K562 (cell line): Measurements from ENCODE around the gene NYAP1. TPM values are rescaled to one million over a fixed set of nuclear protein-coding genes. Genes with fewer than 3 reads are reported as not detected.
"Not testable (repeated sequence)": the region's sequence is repeated elsewhere in the genome, so short reads cannot be mapped to it uniquely, and the experiment has no call there.

Source experiments
- ATAC-seq: fragments of 200-7000 bp; cut with Tn5 transposase; 3 replicates; pipeline ENCODE4 v1.9.1; 2020; ENCODE audit warnings: moderate library complexity
- BruUV-seq: library from RNA; stranded (reverse); fragments of 400-500 nt; replicated peaks from 2 replicates; lab custom pipeline; 2021; lab: Mats Ljungman, UMichigan
- CTCF ChIA-PET: fragments of 300-600 bp; formaldehyde crosslinking; extraction: SDS; loops from one replicate; lab custom pipeline; 2021; ENCODE audit warnings: low intra/inter-chr PET ratio; lab: Yijun Ruan, JAX
- POLR2A ChIA-PET: fragments of 300-600, 350-650 bp; sonication (Branson Sonifier 250); formaldehyde crosslinking; extraction: SDS; loops from one replicate; lab custom pipeline; 2021; ENCODE audit warnings: antibody characterized with exemption, inconsistent platforms; lab: Yijun Ruan, JAX
- DNase-seq, 4 experiments: peaks; one replicate each; pipeline versions ENCODE4 v3.0.0 to v3.0.0-alpha.2; 2011 to 2018; ENCODE audit warnings: low spot score in 3 of 4, mixed read lengths in 3 of 4; ENCODE audit errors: extremely low read depth in 1 of 4
- FAIRE-seq: peaks from 2 replicates; lab custom pipeline; 2011; peaks lifted over from hg19 to GRCh38; lab: Jason Lieb, UNC
- H2AFZ ChIP-seq: 2 replicates; pipeline ENCODE4 v1.6.0; 2011; ENCODE audit warnings: low read depth, low read length, control low read depth, inconsistent platforms
- H3K27ac ChIP-seq: fragments of 200-600 bp; 3 replicates; pipeline ENCODE4 v1.8.0; 2011; ENCODE audit warnings: low read depth, mild to moderate bottlenecking, control low read depth, inconsistent platforms, low read length, moderate library complexity, mixed read lengths; ENCODE audit errors: extremely low read depth
- H3K27me3 ChIP-seq, 2 experiments: fragments of 300-600 bp in 1 of 2; 2 replicates in 1 of 2; 3 replicates in 1 of 2; pipeline versions ENCODE4 v1.6.0 to v1.8.0; 2011; ENCODE audit warnings: inconsistent platforms in 2 of 2, low read length in 2 of 2, mild to moderate bottlenecking in 1 of 2, mixed read lengths in 1 of 2, moderate library complexity in 1 of 2; ENCODE audit not compliant: control insufficient read depth in 2 of 2, insufficient read depth in 2 of 2
- H3K36me3 ChIP-seq: fragments of 300-600 bp; 3 replicates; pipeline ENCODE4 v1.8.0; 2011; ENCODE audit warnings: mild to moderate bottlenecking, low read length, inconsistent platforms; ENCODE audit not compliant: control insufficient read depth, insufficient read depth
- H3K4me1 ChIP-seq, 2 experiments: fragments of 200-600 bp in 1 of 2; replicated peaks in 1 of 2; 2 replicates in 1 of 2; 3 replicates in 1 of 2; pipeline versions ENCODE4 v1.5.1 to v1.8.0; 2011; ENCODE audit warnings: inconsistent platforms in 2 of 2, low read length in 2 of 2, mild to moderate bottlenecking in 1 of 2, mixed read lengths in 1 of 2, moderate library complexity in 1 of 2; ENCODE audit not compliant: control insufficient read depth in 2 of 2, insufficient read depth in 2 of 2
- H3K4me2 ChIP-seq: 2 replicates; pipeline ENCODE4 v1.6.1; 2011; ENCODE audit warnings: low read length, control low read depth, inconsistent platforms, mixed read lengths; ENCODE audit not compliant: insufficient read depth
- H3K4me3 ChIP-seq: fragments of 200-600 bp; sonication (generic), shearing (Covaris generic); 2 replicates; pipeline ENCODE4 v1.5.1; 2016; ENCODE audit warnings: control low read depth, inconsistent platforms
- H3K79me2 ChIP-seq: fragments of 200-600 bp; 3 replicates; pipeline ENCODE4 v1.8.0; 2011; ENCODE audit warnings: low read length, inconsistent platforms; ENCODE audit not compliant: control insufficient read depth, insufficient read depth
- H3K9ac ChIP-seq, 2 experiments: 2 replicates each; pipeline versions ENCODE4 v1.6.0 to v1.6.1; 2011; ENCODE audit warnings: low read depth in 2 of 2, low read length in 2 of 2, control low read depth in 1 of 2, inconsistent platforms in 1 of 2, mild to moderate bottlenecking in 1 of 2, mixed read lengths in 1 of 2; ENCODE audit not compliant: insufficient read depth in 1 of 2
- H3K9me1 ChIP-seq: one replicate; pipeline ENCODE4 v1.6.0; 2011; ENCODE audit warnings: inconsistent platforms, mild to moderate bottlenecking, low read length, moderate library complexity; ENCODE audit not compliant: control insufficient read depth, insufficient read depth
- H3K9me3 ChIP-seq: replicated peaks from 2 replicates; pipeline ENCODE4 v1.5.1; 2011; ENCODE audit warnings: low read depth, low read length, inconsistent platforms; ENCODE audit not compliant: control insufficient read depth, insufficient read depth
- H4K20me1 ChIP-seq: replicated peaks from 2 replicates; pipeline ENCODE4 v1.6.1; 2011; ENCODE audit warnings: low read length, inconsistent platforms, mixed read lengths; ENCODE audit not compliant: control insufficient read depth, insufficient read depth
- ARHGAP35 ChIP-seq: fragments of 450-650 bp; IDR thresholded peaks from 2 replicates; pipeline ENCODE4 v1.6.1; 2018; ENCODE audit not compliant: partially characterized antibody
- ARNT ChIP-seq, 2 experiments: fragments of 450-650 bp; IDR thresholded peaks; 2 replicates each; pipeline ENCODE4 v1.6.1; 2016; ENCODE audit warnings: mild to moderate bottlenecking in 1 of 2
- BCOR ChIP-seq: fragments of 450-650 bp; IDR thresholded peaks from 2 replicates; pipeline ENCODE4 v1.6.1; 2016
- C11orf30 ChIP-seq: fragments of 450-650 bp; IDR thresholded peaks from 2 replicates; pipeline ENCODE4 v1.6.1; 2016; ENCODE audit warnings: low read depth, mild to moderate bottlenecking
- CC2D1A ChIP-seq: fragments of 450-650 bp; IDR thresholded peaks from 2 replicates; pipeline ENCODE4 v1.6.1; 2017; ENCODE audit warnings: mild to moderate bottlenecking
- DPF2 ChIP-seq: fragments of 450-650 bp; IDR thresholded peaks from 2 replicates; pipeline ENCODE4 v1.6.1; 2016
- EGR1 ChIP-seq: fragments of 450-650 bp; conservative IDR thresholded peaks from 2 replicates; pipeline ENCODE4 v1.6.1; 2017; ENCODE audit warnings: mild to moderate bottlenecking
- HDAC1 ChIP-seq, 2 experiments: fragments of 450-650 bp; IDR thresholded peaks; 2 replicates each; pipeline ENCODE4 v1.6.1; 2016 to 2017; ENCODE audit warnings: inconsistent platforms in 1 of 2, mild to moderate bottlenecking in 1 of 2, moderate library complexity in 1 of 2
- HDAC2 ChIP-seq: fragments of 450-650 bp; IDR thresholded peaks from 2 replicates; pipeline ENCODE4 v1.6.1; 2016; ENCODE audit warnings: mild to moderate bottlenecking
- HLTF ChIP-seq: fragments of 450-650 bp; IDR thresholded peaks from 2 replicates; pipeline ENCODE4 v1.6.1; 2016
- LARP7 ChIP-seq: fragments of 450-650 bp; IDR thresholded peaks from 2 replicates; pipeline ENCODE4 v1.6.1; 2016
- MIER1 ChIP-seq: fragments of 450-650 bp; IDR thresholded peaks from 2 replicates; pipeline ENCODE4 v1.6.1; 2016; ENCODE audit warnings: antibody characterized with exemption, mild to moderate bottlenecking, low read depth
- MTA1 ChIP-seq: fragments of 450-650 bp; IDR thresholded peaks from 2 replicates; pipeline ENCODE4 v1.6.1; 2017; ENCODE audit warnings: borderline replicate concordance
- SMARCA4 ChIP-seq: fragments of 450-650 bp; IDR thresholded peaks from 2 replicates; pipeline ENCODE4 v1.6.1; 2016
- SMARCA5 ChIP-seq: fragments of 450-650 bp; IDR thresholded peaks from 2 replicates; pipeline ENCODE4 v1.6.1; 2016
- SMARCE1 ChIP-seq: fragments of 450-650 bp; IDR thresholded peaks from 2 replicates; pipeline ENCODE4 v1.7.1; 2016; ENCODE audit warnings: mild to moderate bottlenecking
- SRF ChIP-seq, 2 experiments: fragments of 250-450, 450-650 bp in 1 of 2; sonication (Bioruptor Pico) in 1 of 2; sonication (generic) in 1 of 2; formaldehyde crosslinking; IDR thresholded peaks; 2 replicates each; pipeline versions ENCODE4 v1.5.0 to v1.5.1; 2020 to 2022; ENCODE audit warnings: mild to moderate bottlenecking in 1 of 2, missing genetic modification reagents in 1 of 2
- ZBTB5 ChIP-seq: fragments of 450-650 bp; IDR thresholded peaks from 2 replicates; pipeline ENCODE4 v1.6.1; 2017; ENCODE audit warnings: antibody characterized with exemption
- ZNF316 ChIP-seq: fragments of 450-650 bp; IDR thresholded peaks from 2 replicates; pipeline ENCODE4 v1.6.1; 2016
- WGBS: fragments of 100-300 bp; shearing (Covaris generic); methylation state at CpG from one replicate; pipeline ENCODE4 v1.1.6; 2016; ENCODE audit warnings: low coverage, mixed read lengths; ENCODE audit not compliant: insufficient coverage; ENCODE audit errors: missing lambda C conversion rate; 5-methylcytosine and 5-hydroxymethylcytosine counted together
- in situ Hi-C: fragments of 300-500 bp; cut with MboI; formaldehyde crosslinking; loops from 4 replicates; pipeline ENCODE4 v1.15.0; 2018; ENCODE audit warnings: inconsistent platforms, mixed read lengths
- intact Hi-C: fragments of 100-400 bp; cut with micrococcal nuclease; formaldehyde crosslinking; loops from 2 replicates; pipeline ENCODE4 v1.14.2; 2022
- polyA plus RNA-seq, 8 experiments: library from polyadenylated mRNA; depleted of rRNA in 4 of 8; stranded (reverse) in 5 of 8; unstranded in 3 of 8; fragments of >200 nt; fragmentation: Nextera tagmentation in 2 of 8; fragmentation: Illumina TruSeq in 1 of 8; extraction: Ambion mirVana in 2 of 8; extraction: Trizol in 1 of 8; gene quantifications; 2 replicates each; pipeline versions ENCODE4 v1.2.1 to v1.2.3, GENCODE V29; 2011 to 2014; ENCODE audit warnings: inconsistent platforms in 1 of 8, missing spikeins in 1 of 8
- total RNA-seq, 7 experiments: library from RNA; depleted of rRNA in 6 of 7; stranded (reverse); fragments of >200 nt in 6 of 7; fragmentation: Illumina TruSeq in 2 of 7; extraction: Trizol in 2 of 7; gene quantifications; 2 replicates each; pipeline versions ENCODE4 v1.2.1 to v1.2.3, GENCODE V29; 2011 to 2021; ENCODE audit warnings: low replicate concordance in 1 of 7
- TF ChIP-seq, protein P1 (sequence below): fragments of 450-650 bp; IDR thresholded peaks from 2 replicates; pipeline ENCODE4 v1.6.1; 2016; ENCODE audit warnings: antibody characterized with exemption
- TF ChIP-seq, protein P2 (sequence below): sonication (generic); formaldehyde crosslinking; IDR thresholded peaks from 2 replicates; pipeline ENCODE4 v1.8.1; 2023; ENCODE audit warnings: mild to moderate bottlenecking, missing genetic modification reagents

The NYAP1 gene
- total and polyA plus RNA-seq, 9 of the 15 experiments (the other 6 are each of a cell fraction or from before 2014, with no cell fraction given) = 0.11 to 0.88 (median 0.22) TPM; not detected in 2

GRCh38 chr7:100535982-100536381 is 52.3 kb downstream of the NYAP1 start:
- FAIRE-seq, H3K9me1 ChIP-seq, ATAC-seq, H3K36me3 ChIP-seq, H3K4me2 ChIP-seq, in situ Hi-C loops, BruUV-seq, H4K20me1 ChIP-seq, H3K27me3 ChIP-seq, H3K9me3 ChIP-seq, H3K4me3 ChIP-seq, DNase-seq, CTCF ChIA-PET: not testable (repeated sequence)
- H3K4me1 ChIP-seq = peaks cover 33 to 49% of the 10 kb centered on the region in 2 experiments; a peak in 4 of 5 replicates
- peak overlapping the region; percentile 89 for H2AFZ ChIP-seq
- H3K79me2 ChIP-seq = peaks cover 17% of the 10 kb centered on the region
- peak overlapping the region in 1 of 2 experiments; percentile 74; a peak in 1 of 4 replicates for H3K9ac ChIP-seq
- 50% methylated on average over 9 of the region's 9 CpGs for WGBS
- POLR2A ChIA-PET = interaction anchor here (1.0 kb wide), 1 partner anchor 17 kb away, joined by 3 read pairs; no protein-coding TSS in a partner anchor
- TF ChIP-seq, protein P1, sequence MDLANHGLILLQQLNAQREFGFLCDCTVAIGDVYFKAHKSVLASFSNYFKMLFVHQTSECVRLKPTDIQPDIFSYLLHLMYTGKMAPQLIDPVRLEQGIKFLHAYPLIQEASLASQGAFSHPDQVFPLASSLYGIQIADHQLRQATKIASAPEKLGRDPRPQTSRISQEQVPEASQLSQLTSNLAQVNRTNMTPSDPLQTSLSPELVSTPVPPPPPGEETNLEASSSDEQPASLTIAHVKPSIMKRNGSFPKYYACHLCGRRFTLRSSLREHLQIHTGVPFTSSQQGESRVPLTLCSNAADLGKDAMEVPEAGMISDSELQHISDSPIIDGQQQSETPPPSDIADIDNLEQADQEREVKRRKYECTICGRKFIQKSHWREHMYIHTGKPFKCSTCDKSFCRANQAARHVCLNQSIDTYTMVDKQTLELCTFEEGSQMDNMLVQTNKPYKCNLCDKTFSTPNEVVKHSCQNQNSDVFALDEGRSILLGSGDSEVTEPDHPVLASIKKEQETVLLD = 0 out of 2 replicates have a peak, but pooled peaks have one; percentile 34
- TF ChIP-seq ARHGAP35 = peak; percentile 11
- peak; percentile 88 for TF ChIP-seq ZNF316
- TF ChIP-seq BCOR = 0 out of 2 replicates have a peak, but pooled peaks have one; percentile 9
- 0 out of 2 replicates have a peak, but pooled peaks have one; percentile 30 for TF ChIP-seq SMARCA5
- TF ChIP-seq HDAC1 (IDR thresholded peaks at IDR 0.05) = 0 out of 4 replicates have a peak, but pooled peaks of 1 of the 2 experiments have one; percentile 60
- TF ChIP-seq SRF (CRISPR knock-in tag; IDR thresholded peaks at IDR 0.05) = 0 out of 4 replicates have a peak, but pooled peaks of 1 of the 2 experiments have one; percentile 15
- TF ChIP-seq LARP7 = 0 out of 2 replicates have a peak, but pooled peaks have one; percentile 27
- TF ChIP-seq HDAC2 = 0 out of 2 replicates have a peak, but pooled peaks have one; percentile 23
- TF ChIP-seq DPF2 = peak; percentile 66
- TF ChIP-seq SMARCA4 = peak; percentile 59
- TF ChIP-seq ARNT (IDR thresholded peaks at IDR 0.05) = peak in 1 of 2 experiments; percentile 41; a peak in 1 of 4 replicates
- peak; percentile 23; the same call in 1 of the 2 replicates for TF ChIP-seq MTA1
- TF ChIP-seq MIER1 = 0 out of 2 replicates have a peak, but pooled peaks have one; percentile 31
- TF ChIP-seq HLTF = 0 out of 2 replicates have a peak, but pooled peaks have one; percentile 63
- peak; percentile 59; the same call in 1 of the 2 replicates for TF ChIP-seq EGR1
- TF ChIP-seq CC2D1A = 0 out of 2 replicates have a peak, but pooled peaks have one; percentile 22
- TF ChIP-seq SMARCE1 = 0 out of 2 replicates have a peak, but pooled peaks have one; percentile 46
- TF ChIP-seq, protein P2, sequence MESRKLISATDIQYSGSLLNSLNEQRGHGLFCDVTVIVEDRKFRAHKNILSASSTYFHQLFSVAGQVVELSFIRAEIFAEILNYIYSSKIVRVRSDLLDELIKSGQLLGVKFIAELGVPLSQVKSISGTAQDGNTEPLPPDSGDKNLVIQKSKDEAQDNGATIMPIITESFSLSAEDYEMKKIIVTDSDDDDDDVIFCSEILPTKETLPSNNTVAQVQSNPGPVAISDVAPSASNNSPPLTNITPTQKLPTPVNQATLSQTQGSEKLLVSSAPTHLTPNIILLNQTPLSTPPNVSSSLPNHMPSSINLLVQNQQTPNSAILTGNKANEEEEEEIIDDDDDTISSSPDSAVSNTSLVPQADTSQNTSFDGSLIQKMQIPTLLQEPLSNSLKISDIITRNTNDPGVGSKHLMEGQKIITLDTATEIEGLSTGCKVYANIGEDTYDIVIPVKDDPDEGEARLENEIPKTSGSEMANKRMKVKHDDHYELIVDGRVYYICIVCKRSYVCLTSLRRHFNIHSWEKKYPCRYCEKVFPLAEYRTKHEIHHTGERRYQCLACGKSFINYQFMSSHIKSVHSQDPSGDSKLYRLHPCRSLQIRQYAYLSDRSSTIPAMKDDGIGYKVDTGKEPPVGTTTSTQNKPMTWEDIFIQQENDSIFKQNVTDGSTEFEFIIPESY (CRISPR knock-in tag) = peak; percentile 8; the same call in 1 of the 2 replicates
- peak; percentile 74; the same call in 1 of the 2 replicates for TF ChIP-seq C11orf30
- 0 out of 2 replicates have a peak, but pooled peaks have one; percentile 24 for TF ChIP-seq ZBTB5
- intact Hi-C loops = loop anchor here (5.0 kb wide), 1 partner anchor 34 kb away; no protein-coding TSS in a partner anchor
- peak overlapping the region; percentile 23; the same call in 2 of the 3 replicates for H3K27ac ChIP-seq
